ENCODE results near the gene MCTS1.

DNA sequence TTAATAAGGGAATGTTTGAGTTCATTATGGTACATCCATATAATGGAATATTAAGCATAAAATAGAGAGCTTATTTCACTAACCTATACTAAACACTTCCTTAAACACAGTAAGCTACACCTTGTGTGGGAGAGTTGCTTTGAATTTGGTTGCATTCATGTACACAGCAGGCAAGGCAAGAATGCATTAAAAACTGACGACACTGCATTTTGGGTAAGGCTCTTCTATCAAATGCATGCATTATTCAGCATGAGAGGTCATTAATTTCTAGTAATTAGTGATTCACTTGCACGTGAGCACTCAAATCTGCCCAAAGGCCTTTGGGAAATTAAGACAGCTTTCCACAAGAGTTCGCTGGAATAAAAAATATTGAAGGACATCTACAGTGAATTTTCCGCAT is 34.7 kb downstream of the MCTS1 start:
- TF ChIP-seq, protein P1, sequence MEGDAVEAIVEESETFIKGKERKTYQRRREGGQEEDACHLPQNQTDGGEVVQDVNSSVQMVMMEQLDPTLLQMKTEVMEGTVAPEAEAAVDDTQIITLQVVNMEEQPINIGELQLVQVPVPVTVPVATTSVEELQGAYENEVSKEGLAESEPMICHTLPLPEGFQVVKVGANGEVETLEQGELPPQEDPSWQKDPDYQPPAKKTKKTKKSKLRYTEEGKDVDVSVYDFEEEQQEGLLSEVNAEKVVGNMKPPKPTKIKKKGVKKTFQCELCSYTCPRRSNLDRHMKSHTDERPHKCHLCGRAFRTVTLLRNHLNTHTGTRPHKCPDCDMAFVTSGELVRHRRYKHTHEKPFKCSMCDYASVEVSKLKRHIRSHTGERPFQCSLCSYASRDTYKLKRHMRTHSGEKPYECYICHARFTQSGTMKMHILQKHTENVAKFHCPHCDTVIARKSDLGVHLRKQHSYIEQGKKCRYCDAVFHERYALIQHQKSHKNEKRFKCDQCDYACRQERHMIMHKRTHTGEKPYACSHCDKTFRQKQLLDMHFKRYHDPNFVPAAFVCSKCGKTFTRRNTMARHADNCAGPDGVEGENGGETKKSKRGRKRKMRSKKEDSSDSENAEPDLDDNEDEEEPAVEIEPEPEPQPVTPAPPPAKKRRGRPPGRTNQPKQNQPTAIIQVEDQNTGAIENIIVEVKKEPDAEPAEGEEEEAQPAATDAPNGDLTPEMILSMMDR (IDR thresholded peaks at IDR 0.05) = no peak
- TF ChIP-seq POLR2A (IDR thresholded peaks at IDR 0.05) = no peak

Data from adrenal gland (tissue), 5 donors.